ENCODE measurements around the gene CHAD. TPM values are rescaled to one million over a fixed set of nuclear protein-coding genes. Genes with fewer than 3 reads are reported as not detected.

Gene CHAD
- total and polyA plus RNA-seq, 2 of the 13 experiments (the other 11 are each of a cell fraction or from before 2014, with no cell fraction given), result 1.4 TPM; not detected in 1

GRCh38 chr17:50482516-50482915, 13.8 kb upstream of the CHAD start (continued):
- TF ChIP-seq XRCC5 (optimal IDR thresholded peaks at IDR 0.05; ENCODE audit: low read length) (peak; percentile 98), MAZ (IDR thresholded peaks at IDR 0.05; ENCODE audit: borderline replicate concordance, low read depth, low read length) (peak; percentile 34; the same call in 1 of the 2 replicates), MAZ (CRISPR knock-in tag; IDR thresholded peaks at IDR 0.05; ENCODE audit: low read depth) (no peak), ZBTB44 (CRISPR knock-in tag; IDR thresholded peaks at IDR 0.05) (no peak), KAT7 (CRISPR knock-in tag; IDR thresholded peaks at IDR 0.05; ENCODE audit: borderline replicate concordance) (no peak), BATF2 (CRISPR knock-in tag; IDR thresholded peaks at IDR 0.05) (no peak), HOXA7 (CRISPR knock-in tag; IDR thresholded peaks at IDR 0.05) (no peak), NAIF1 (CRISPR knock-in tag; IDR thresholded peaks at IDR 0.05; ENCODE audit: borderline replicate concordance) (no peak), ZC3H4 (CRISPR knock-in tag; IDR thresholded peaks at IDR 0.05; ENCODE audit: borderline replicate concordance) (no peak), MED1 (CRISPR knock-in tag; IDR thresholded peaks at IDR 0.05) (peak; percentile 48; the same call in 1 of the 2 replicates), BHLHE40 (IDR thresholded peaks at IDR 0.05; ENCODE audit: low read length) (peak; percentile 84), POLR2G (IDR thresholded peaks at IDR 0.05; ENCODE audit: low read depth, low read length) (no peak), ZNF720 (CRISPR knock-in tag; IDR thresholded peaks at IDR 0.05) (no peak), RBAK (CRISPR knock-in tag; IDR thresholded peaks at IDR 0.05) (no peak), SP2 (CRISPR knock-in tag; IDR thresholded peaks at IDR 0.05) (no peak), ZNF710 (CRISPR knock-in tag; IDR thresholded peaks at IDR 0.05; ENCODE audit: borderline replicate concordance) (0 out of 2 replicates have a peak, but pooled peaks have one; percentile 17), ZNF772 (CRISPR knock-in tag; IDR thresholded peaks at IDR 0.05) (0 out of 2 replicates have a peak, but pooled peaks have one; percentile 19), GABPA (IDR thresholded peaks at IDR 0.05; ENCODE audit: low read depth, low read length) (no peak), GABPA (CRISPR knock-in tag; IDR thresholded peaks at IDR 0.05; ENCODE audit: low read depth) (peak; percentile 33; the same call in 1 of the 2 replicates)
- TF ChIP-seq, protein P1, sequence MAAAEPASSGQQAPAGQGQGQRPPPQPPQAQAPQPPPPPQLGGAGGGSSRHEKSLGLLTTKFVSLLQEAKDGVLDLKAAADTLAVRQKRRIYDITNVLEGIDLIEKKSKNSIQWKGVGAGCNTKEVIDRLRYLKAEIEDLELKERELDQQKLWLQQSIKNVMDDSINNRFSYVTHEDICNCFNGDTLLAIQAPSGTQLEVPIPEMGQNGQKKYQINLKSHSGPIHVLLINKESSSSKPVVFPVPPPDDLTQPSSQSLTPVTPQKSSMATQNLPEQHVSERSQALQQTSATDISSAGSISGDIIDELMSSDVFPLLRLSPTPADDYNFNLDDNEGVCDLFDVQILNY (CRISPR knock-in tag; conservative IDR thresholded peaks at IDR 0.05), result no peak
- TF ChIP-seq, protein P2, sequence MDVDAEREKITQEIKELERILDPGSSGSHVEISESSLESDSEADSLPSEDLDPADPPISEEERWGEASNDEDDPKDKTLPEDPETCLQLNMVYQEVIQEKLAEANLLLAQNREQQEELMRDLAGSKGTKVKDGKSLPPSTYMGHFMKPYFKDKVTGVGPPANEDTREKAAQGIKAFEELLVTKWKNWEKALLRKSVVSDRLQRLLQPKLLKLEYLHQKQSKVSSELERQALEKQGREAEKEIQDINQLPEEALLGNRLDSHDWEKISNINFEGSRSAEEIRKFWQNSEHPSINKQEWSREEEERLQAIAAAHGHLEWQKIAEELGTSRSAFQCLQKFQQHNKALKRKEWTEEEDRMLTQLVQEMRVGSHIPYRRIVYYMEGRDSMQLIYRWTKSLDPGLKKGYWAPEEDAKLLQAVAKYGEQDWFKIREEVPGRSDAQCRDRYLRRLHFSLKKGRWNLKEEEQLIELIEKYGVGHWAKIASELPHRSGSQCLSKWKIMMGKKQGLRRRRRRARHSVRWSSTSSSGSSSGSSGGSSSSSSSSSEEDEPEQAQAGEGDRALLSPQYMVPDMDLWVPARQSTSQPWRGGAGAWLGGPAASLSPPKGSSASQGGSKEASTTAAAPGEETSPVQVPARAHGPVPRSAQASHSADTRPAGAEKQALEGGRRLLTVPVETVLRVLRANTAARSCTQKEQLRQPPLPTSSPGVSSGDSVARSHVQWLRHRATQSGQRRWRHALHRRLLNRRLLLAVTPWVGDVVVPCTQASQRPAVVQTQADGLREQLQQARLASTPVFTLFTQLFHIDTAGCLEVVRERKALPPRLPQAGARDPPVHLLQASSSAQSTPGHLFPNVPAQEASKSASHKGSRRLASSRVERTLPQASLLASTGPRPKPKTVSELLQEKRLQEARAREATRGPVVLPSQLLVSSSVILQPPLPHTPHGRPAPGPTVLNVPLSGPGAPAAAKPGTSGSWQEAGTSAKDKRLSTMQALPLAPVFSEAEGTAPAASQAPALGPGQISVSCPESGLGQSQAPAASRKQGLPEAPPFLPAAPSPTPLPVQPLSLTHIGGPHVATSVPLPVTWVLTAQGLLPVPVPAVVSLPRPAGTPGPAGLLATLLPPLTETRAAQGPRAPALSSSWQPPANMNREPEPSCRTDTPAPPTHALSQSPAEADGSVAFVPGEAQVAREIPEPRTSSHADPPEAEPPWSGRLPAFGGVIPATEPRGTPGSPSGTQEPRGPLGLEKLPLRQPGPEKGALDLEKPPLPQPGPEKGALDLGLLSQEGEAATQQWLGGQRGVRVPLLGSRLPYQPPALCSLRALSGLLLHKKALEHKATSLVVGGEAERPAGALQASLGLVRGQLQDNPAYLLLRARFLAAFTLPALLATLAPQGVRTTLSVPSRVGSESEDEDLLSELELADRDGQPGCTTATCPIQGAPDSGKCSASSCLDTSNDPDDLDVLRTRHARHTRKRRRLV (CRISPR knock-in tag; IDR thresholded peaks at IDR 0.05), result 0 out of 2 replicates have a peak, but pooled peaks have one; percentile 25
